ENCODE measurements around the gene CRB3. TPM values are rescaled to one million over a fixed set of nuclear protein-coding genes. Genes with fewer than 3 reads are reported as not detected.

Gene CRB3
- total and polyA plus RNA-seq, 2 of the 13 experiments (the other 11 are each of a cell fraction or from before 2014, with no cell fraction given), result 10.6 to 25.6 TPM

DNA sequence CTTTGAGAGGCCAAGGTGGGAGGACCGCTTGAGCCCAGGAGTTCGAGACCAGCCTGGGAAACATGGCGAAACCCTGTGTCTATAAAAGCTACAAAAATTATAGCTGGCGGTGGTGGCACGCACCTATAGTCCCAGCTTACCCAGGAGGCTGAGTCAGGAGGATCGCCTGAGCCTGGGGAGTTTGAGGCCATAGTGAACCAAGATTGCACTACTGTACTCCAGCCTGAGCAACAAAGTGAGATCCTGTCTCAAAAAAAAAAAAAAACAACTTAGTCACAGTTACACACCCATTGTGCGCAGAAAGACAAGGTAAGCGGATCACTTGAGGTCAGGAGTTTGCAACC is 18.2 kb downstream of the CRB3 start:
- Histone ChIP-seq H3K9me3 (ENCODE audit: low read length) (no peaks in the 10 kb centered on the region), H3K27me3 (ENCODE audit: control insufficient read depth in 1 of 2, insufficient read depth in 2 of 2, low read length in 2 of 2) (peaks cover 2 to 16% of the 10 kb centered on the region in 2 experiments; a peak in 3 of 5 replicates), H4K20me1 (ENCODE audit: insufficient read depth, low read length) (no peaks in the 10 kb centered on the region), H3K36me3 (replicated peaks in 1 of 2; ENCODE audit: control insufficient read depth in 1 of 2, insufficient read depth in 2 of 2, low read length in 2 of 2) (no peaks in the 10 kb centered on the region), H3K4me3 (replicated peaks in 1 of 3; ENCODE audit: insufficient read depth in 1 of 3, low read depth in 2 of 3, low read length in 3 of 3) (no peak overlapping the region), H3K9ac (ENCODE audit: insufficient read depth, low read depth, low read length) (no peak overlapping the region), H2AFZ (ENCODE audit: low read length) (no peak overlapping the region), H3K79me2 (ENCODE audit: insufficient read depth, low read length) (no peaks in the 10 kb centered on the region), H3K4me2 (ENCODE audit: low read depth, low read length) (peak overlapping the region; percentile 18; the same call in 1 of the 2 replicates), H3K27ac (ENCODE audit: extremely low read length, insufficient read depth, low read length) (no peak overlapping the region), H3K4me1 (ENCODE audit: insufficient read depth, low read length) (peaks cover 18% of the 10 kb centered on the region)
- in situ Hi-C loops (cut with HindIII; ENCODE audit: extremely low pct_ligation_motif_present, low pct_unique_long_range_greater_than_20kb) (no loop called here), intact Hi-C loops (cut with micrococcal nuclease; ENCODE audit: unreplicated experiment) (loop anchor here (10.0 kb wide), 1 partner anchor 382 kb away; no protein-coding TSS in a partner anchor)
- ChIA-PET CTCF (ENCODE audit: low intra/inter-chr PET ratio, low total read pairs) (interaction anchor here (1.1 to 1.3 kb wide), 2 partner anchors 34 to 381 kb away, joined by 3 to 6 read pairs; no protein-coding TSS in a partner anchor), POLR2A (no interaction called here)
- no peak for DNase-seq (ENCODE audit: low spot score)
- WGBS (ENCODE audit: low lambda C conversion rate), result 86% methylated on average over 8 of the region's 8 CpGs
- ATAC-seq, result no peak
- TF ChIP-seq, protein P1, sequence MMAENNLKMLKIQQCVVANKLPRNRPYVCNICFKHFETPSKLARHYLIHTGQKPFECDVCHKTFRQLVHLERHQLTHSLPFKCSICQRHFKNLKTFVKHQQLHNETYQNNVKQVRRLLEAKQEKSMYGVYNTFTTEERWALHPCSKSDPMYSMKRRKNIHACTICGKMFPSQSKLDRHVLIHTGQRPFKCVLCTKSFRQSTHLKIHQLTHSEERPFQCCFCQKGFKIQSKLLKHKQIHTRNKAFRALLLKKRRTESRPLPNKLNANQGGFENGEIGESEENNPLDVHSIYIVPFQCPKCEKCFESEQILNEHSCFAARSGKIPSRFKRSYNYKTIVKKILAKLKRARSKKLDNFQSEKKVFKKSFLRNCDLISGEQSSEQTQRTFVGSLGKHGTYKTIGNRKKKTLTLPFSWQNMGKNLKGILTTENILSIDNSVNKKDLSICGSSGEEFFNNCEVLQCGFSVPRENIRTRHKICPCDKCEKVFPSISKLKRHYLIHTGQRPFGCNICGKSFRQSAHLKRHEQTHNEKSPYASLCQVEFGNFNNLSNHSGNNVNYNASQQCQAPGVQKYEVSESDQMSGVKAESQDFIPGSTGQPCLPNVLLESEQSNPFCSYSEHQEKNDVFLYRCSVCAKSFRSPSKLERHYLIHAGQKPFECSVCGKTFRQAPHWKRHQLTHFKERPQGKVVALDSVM (CRISPR knock-in tag; IDR thresholded peaks at IDR 0.05), result peak; percentile 69; the same call in 1 of the 2 replicates
- no peak for TF ChIP-seq NR2F1 (CRISPR knock-in tag; IDR thresholded peaks at IDR 0.05)
- no peak for FAIRE-seq
- no TSS peak for BruUV-seq (replicated peaks)

GRCh38 chr19:6483235-6483634 is 19.2 kb downstream of the CRB3 start:
- TF ChIP-seq SNRNP70 (IDR thresholded peaks at IDR 0.05; ENCODE audit: low read depth, low read length) (no peak), DZIP1 (CRISPR knock-in tag; IDR thresholded peaks at IDR 0.05) (no peak), HIC2 (CRISPR knock-in tag; IDR thresholded peaks at IDR 0.05; ENCODE audit: low read depth) (no peak), ZNF136 (CRISPR knock-in tag; IDR thresholded peaks at IDR 0.05; ENCODE audit: low read depth) (no peak)
- TF ChIP-seq, protein P2, sequence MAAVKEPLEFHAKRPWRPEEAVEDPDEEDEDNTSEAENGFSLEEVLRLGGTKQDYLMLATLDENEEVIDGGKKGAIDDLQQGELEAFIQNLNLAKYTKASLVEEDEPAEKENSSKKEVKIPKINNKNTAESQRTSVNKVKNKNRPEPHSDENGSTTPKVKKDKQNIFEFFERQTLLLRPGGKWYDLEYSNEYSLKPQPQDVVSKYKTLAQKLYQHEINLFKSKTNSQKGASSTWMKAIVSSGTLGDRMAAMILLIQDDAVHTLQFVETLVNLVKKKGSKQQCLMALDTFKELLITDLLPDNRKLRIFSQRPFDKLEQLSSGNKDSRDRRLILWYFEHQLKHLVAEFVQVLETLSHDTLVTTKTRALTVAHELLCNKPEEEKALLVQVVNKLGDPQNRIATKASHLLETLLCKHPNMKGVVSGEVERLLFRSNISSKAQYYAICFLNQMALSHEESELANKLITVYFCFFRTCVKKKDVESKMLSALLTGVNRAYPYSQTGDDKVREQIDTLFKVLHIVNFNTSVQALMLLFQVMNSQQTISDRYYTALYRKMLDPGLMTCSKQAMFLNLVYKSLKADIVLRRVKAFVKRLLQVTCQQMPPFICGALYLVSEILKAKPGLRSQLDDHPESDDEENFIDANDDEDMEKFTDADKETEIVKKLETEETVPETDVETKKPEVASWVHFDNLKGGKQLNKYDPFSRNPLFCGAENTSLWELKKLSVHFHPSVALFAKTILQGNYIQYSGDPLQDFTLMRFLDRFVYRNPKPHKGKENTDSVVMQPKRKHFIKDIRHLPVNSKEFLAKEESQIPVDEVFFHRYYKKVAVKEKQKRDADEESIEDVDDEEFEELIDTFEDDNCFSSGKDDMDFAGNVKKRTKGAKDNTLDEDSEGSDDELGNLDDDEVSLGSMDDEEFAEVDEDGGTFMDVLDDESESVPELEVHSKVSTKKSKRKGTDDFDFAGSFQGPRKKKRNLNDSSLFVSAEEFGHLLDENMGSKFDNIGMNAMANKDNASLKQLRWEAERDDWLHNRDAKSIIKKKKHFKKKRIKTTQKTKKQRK (IDR thresholded peaks at IDR 0.05; ENCODE audit: low read length), result no peak

More at GRCh38 chr19:6483235-6483634, 19.2 kb downstream of the CRB3 start:
- DNase-seq (ENCODE audit: low spot score), result no peak
- POLR2A ChIA-PET, result no interaction called here
- CTCF ChIA-PET (ENCODE audit: low intra/inter-chr PET ratio, low total read pairs), result no interaction called here
- in situ Hi-C loops (cut with HindIII; ENCODE audit: extremely low pct_ligation_motif_present, low pct_unique_long_range_greater_than_20kb) (no loop called here), intact Hi-C loops (cut with micrococcal nuclease; ENCODE audit: unreplicated experiment) (loop anchor here (10.0 kb wide), 1 partner anchor 382 kb away; no protein-coding TSS in a partner anchor)
- Histone ChIP-seq H4K20me1 (ENCODE audit: insufficient read depth, low read length) (no peaks in the 10 kb centered on the region), H3K27me3 (ENCODE audit: control insufficient read depth in 1 of 2, insufficient read depth in 2 of 2, low read length in 2 of 2) (peaks cover 2 to 16% of the 10 kb centered on the region in 2 experiments; a peak in 3 of 5 replicates), H2AFZ (ENCODE audit: low read length) (no peak overlapping the region), H3K36me3 (replicated peaks in 1 of 2; ENCODE audit: control insufficient read depth in 1 of 2, insufficient read depth in 2 of 2, low read length in 2 of 2) (no peaks in the 10 kb centered on the region), H3K4me2 (ENCODE audit: low read depth, low read length) (no peak overlapping the region), H3K27ac (ENCODE audit: extremely low read length, insufficient read depth, low read length) (no peak overlapping the region), H3K79me2 (ENCODE audit: insufficient read depth, low read length) (no peaks in the 10 kb centered on the region), H3K4me3 (replicated peaks in 1 of 3; ENCODE audit: insufficient read depth in 1 of 3, low read depth in 2 of 3, low read length in 3 of 3) (no peak overlapping the region), H3K9ac (ENCODE audit: insufficient read depth, low read depth, low read length) (no peak overlapping the region), H3K9me3 (ENCODE audit: low read length) (no peaks in the 10 kb centered on the region), H3K4me1 (ENCODE audit: insufficient read depth, low read length) (peaks cover 18% of the 10 kb centered on the region)
- WGBS (ENCODE audit: low lambda C conversion rate), result 12% methylated on average over 3 of the region's 3 CpGs
- no peak for FAIRE-seq
- BruUV-seq (replicated peaks), result no TSS peak
- no peak for ATAC-seq

All from HepG2 (cell line).